Left cardiac atrium (tissue), 4 donors: ENCODE measurements around the gene DUSP5. TPM values are rescaled to one million over a fixed set of nuclear protein-coding genes. Genes with fewer than 3 reads are reported as not detected.

Experiments
- ATAC-seq, 2 donors: fragments of 200-7000 bp; cut with Tn5 transposase; one replicate each; pipeline ENCODE4 v1.9.1; 2020; ENCODE audit warnings: mild to moderate bottlenecking in 2 of 2, moderate library complexity in 2 of 2
- DNase-seq: peaks from one replicate; pipeline ENCODE4 v3.0.0-alpha.2; 2020
- intact Hi-C, 2 donors: fragments of 100-400 bp; cut with DNase I; formaldehyde crosslinking; loops; one replicate each; pipeline versions ENCODE4 v1.14.1 to v1.15.1; 2022 to 2023
- total RNA-seq, 2 donors: library from RNA; stranded (reverse); fragmentation: NEBNext Ultra II Directional; extraction: Animal tissue kit (Norgen Biotek cat#: 25700); gene quantifications; one replicate each; pipeline ENCODE4 v1.2.1, GENCODE V29; 2021
- donor health status: DM: no; HTN: yes; CAD: no.
- donor health status: DM: no; HTN: yes; CAD: no; lungs with severe emphysema.
- donor health status: DM: yes; HTN: yes; CAD: no.
- donor health status: Dilated cardiomyopathy.

The DUSP5 gene
- total RNA-seq, 2 donors from 2014 or later = 8.9 to 14.3 TPM

DNA sequence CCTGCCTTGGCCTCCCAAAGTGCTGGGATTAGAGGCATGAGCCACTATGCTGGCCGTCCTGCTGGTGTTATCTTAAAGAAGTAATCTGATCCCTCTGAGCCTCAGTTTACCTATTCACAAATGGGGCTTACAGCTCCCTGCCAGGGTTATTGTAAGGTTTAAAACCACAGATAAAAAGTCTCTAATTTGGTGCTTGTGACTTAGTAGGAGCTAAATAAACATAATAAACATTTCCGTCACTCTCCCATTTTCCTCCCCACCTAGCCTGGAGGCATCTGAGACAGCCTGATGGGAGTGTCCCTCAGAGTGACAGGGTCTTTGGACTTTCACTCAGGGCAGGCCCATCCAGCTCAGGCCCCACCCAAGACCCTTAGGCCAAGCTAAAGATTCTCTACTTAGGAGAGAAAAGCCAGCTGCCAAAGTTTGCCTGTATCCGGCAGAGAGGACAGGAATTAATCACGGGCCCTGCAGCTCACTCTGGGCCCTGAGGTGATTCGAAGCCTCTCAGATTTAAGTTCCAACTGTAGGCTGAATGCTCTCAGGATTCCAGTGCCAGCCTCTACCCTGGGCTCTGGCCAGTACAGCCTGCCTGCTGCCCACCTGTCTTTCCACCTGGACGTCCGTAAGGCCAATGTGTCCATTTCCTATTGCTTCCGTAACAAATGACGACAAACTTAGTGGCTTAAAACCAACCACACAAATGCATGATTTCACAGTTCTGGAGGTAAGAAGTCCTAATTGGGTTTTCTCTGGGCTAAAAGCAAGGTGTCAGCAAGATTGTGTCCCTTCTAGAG lies 21.8 kb upstream of the DUSP5 start:
- ATAC-seq (no peak), DNase-seq (no peak)
- intact Hi-C loops = no loop called here

DNA sequence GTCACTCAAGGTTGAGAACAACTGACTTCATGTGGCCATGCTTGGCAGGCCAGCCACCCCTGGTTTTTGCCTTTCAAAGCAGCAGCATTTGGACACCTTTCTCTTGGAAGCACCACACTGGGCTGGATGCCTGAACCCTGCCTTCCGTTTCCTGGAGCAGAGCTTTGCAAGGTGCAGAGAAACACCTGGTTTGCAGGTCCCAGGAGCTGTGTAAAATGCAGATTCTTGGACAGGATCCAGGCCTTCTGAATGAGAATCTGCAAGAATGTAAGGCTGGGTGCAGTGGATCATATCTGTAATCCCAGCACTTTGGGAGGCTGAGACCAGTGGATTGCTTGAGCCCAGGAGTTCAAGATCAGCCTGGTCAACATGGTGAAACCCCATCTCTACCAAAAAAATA lies 18.0 kb upstream of the DUSP5 start:
- intact Hi-C loops = no loop called here
- no peak for ATAC-seq
- no peak for DNase-seq

GRCh38 chr10:110480387-110480786 lies 17.3 kb upstream of the DUSP5 start:
- ATAC-seq (no peak), DNase-seq (no peak)
- intact Hi-C loops = no loop called here

- intact Hi-C loops = no loop called here
- DNase-seq = no peak
- peak; percentile 5 to 56 for ATAC-seq
Measured at GRCh38 chr10:110481919-110482318, 15.8 kb upstream of the DUSP5 start.

GRCh38 chr10:110483633-110484032 lies 14.1 kb upstream of the DUSP5 start:
- ATAC-seq (no peak), DNase-seq (no peak)
- intact Hi-C loops = no loop called here

- intact Hi-C loops = no loop called here
- DNase-seq = no peak
- no peak for ATAC-seq
Measured at GRCh38 chr10:110485541-110485940, 12.2 kb upstream of the DUSP5 start.

- intact Hi-C loops = no loop called here
- no peak for DNase-seq
- no peak for ATAC-seq
Measured at GRCh38 chr10:110486680-110487410, 10.9 kb upstream of the DUSP5 start.

GRCh38 chr10:110487411-110488331 lies 10.0 kb upstream of the DUSP5 start:
- intact Hi-C loops = no loop called here
- DNase-seq (no peak), ATAC-seq (no peak)

DNA sequence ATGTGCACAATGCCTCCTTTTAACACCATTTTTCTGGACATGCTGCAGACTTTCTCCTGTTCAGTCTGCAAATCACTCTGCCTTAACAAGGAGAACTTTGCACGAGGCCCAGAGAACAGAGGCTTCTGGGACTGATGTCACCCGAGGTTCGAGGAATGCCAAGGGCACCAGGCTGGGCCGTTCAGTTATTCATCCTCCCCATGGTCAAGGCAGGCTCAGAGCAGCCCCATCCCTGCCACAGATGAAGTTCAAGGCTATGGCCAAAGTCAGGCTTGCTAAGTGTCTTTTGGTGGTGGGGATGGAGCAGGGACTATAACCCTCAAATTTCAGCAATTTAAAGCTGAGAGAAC lies 9.4 kb upstream of the DUSP5 start:
- intact Hi-C loops = no loop called here
- DNase-seq (no peak), ATAC-seq (no peak)

DNA sequence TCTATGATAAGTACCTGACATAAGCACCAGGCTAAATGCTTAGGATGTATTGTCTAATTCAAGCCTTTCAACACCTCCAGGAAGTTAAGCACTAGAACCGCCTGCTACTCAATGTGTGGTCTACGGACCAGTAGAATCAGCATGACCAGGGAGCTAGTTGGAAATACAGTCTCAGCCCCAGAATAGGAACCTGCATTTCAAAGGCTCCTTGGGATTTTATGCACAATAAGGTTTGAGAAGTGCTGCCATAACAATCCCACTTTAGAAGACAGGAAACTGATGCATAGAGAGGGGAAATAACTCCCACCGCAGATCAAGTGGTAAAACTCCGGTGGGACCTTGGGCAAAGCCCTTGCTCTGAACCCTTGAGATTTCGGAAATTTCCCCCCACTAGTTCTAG lies 8.8 kb upstream of the DUSP5 start:
- DNase-seq (no peak), ATAC-seq (no peak)
- intact Hi-C loops = no loop called here

DNA sequence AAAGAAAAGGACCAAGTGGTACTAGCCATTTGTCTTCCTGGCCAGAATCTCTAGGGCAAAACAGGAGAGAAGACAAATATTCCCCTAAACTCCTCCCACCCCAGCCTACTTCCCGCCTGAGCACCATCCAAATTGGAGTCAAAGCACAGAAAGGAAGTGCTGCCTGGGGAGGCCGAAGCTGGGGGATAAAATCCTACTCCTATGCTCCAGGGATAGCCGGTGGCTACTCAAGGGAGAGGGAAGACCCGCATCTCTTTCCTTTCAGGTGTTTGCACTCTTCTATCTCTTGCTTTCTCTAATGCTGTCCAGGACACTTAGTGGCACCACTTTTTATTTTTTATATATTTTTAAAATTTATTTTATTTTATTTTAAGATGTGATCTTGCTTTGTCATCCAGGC lies 7.1 kb upstream of the DUSP5 start:
- intact Hi-C loops = no loop called here
- DNase-seq = no peak
- no peak for ATAC-seq

DNA sequence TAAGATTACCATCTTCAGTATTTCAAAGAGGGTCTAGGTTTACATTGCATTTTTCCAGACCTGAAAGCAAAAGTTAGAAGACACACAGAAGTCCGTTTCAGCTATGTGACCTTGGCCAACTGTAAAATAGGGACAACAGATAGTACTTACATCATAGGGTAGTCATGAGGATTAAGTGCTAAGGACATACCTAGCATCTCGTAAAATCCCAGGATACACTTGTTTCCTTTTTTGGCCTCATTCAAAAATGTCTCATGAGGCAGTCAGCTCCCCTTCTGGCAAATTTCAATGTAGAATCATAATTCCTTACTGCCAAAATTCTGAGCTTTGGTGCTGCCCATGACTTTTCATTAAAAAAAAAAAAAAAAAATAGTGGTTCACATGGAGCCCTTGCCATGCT lies 6.4 kb upstream of the DUSP5 start:
- ATAC-seq (no peak), DNase-seq (no peak)
- intact Hi-C loops = no loop called here

GRCh38 chr10:110492069-110492822 lies 5.5 kb upstream of the DUSP5 start:
- intact Hi-C loops = no loop called here

GRCh38 chr10:110493832-110494426 lies 3.8 kb upstream of the DUSP5 start:
- ATAC-seq = no peak
- intact Hi-C loops = no loop called here
- no peak for DNase-seq

More at GRCh38 chr10:110492069-110492822, 5.5 kb upstream of the DUSP5 start:
- no peak for ATAC-seq
- no peak for DNase-seq

DNA sequence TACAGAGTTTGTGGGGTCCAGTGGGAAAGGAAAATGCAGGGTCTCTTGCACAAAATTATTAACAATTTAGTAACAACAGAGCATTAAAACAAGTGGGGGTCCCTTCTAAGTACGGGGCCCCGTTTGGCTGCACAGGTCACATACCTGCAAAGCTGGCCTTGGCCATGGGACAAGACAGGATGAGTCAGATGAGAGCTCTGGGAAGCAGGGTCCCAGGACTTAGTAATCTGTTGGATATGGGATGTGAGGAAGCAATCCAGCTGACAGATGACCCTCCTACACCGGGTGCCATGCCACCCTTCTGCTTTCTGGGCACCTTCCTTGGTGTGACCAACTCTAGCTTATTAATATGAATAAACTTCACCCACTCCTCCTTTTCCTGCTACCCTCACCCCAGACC lies 3.2 kb upstream of the DUSP5 start:
- DNase-seq (no peak), ATAC-seq (no peak)
- intact Hi-C loops = no loop called here

DNA sequence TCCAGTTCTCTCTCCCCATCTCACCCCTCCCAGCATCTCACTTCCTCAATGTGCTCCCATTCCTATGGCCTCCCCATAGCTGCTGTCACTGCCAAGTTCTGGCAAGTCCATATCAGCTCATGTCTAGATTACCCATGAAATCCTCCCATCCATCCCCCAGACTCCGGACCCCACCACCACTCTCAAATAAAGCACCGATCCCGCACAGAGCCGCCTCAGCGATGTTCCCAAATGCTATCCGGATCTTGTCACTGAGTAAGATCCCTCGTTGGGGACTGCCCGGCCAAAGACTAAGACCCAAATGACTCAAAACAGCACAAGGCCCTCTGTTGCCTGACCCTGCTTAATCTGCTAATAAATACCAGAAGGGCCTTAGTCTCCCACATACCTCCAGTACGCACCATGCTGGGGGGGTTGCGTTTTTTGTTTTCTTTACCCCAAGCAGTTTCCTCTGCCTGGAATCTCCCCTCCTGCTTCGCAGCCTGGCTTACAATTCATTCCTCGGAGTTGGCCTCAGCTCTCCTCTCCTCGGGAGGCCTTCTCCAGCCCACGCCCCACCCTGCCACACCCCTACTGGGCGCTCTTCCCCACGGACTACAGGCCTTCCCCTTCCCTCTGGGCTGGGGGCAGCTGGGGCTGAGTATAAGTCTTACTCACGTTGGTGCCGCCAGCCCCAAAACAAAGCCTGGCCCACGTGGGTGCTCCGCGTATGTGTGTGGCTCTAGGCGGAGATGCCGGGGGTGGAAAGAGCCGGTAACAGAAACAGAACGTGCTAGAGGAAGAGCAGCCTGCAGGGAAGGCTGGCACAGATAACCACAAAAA lies 1.8 kb upstream of the DUSP5 start:
- DNase-seq (peak; percentile 69), ATAC-seq (peak in 1 of 2 donors; percentile 29)
- intact Hi-C loops = loop anchor here in 1 of 2 donors (5.0 kb wide), 1 partner anchor 41 kb away; no protein-coding TSS in a partner anchor

DNA sequence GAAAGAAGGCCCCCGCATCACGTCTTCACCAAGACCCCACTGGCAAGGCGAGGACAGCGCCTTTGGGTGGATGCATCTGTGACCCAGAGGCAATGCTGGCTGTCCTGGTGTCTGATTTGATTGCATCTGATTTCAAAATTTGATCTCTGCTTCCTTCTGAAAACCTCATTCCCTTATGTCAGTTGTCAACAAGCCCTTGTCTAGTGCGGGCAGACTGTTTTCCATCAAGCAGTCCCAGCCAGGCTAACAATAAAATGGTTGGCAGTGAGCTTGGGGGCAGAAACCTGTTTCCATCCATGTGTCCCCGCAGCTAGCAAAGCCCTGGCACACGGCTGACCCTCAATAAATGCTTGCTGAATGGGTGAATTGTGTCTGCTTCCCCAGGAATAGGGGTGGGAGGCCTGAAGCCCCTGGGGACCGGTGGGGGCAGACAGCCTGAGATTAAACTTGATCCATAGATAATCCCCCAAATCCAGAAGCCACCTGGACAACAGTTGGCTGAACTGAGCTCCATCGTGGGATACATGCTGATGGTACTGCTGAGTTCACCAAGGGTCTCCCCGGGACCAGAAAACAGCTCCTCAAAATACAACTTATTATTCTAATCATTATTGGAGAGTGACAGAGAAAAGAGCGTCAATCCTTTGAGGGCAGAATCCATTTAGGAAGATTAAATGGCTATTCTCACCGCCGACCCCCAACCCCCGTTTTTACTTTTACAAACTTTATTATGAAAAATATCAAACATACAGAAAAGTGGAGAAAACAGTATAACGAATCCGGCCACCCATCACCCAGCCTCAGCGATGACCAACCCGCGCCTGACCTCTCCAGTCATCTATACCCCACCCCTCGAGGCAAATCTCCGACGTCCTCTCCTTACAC lies 912 bp upstream of the DUSP5 start:
- intact Hi-C loops = loop anchor here in 1 of 2 donors (5.0 kb wide), 1 partner anchor 41 kb away; no protein-coding TSS in a partner anchor
- no peak for ATAC-seq
- DNase-seq = no peak
